Erythroblast (primary cell): Measurements from ENCODE around the gene EXOC6B.

Experiments
- GATA1 ChIP-seq: IDR thresholded peaks from 2 replicates; pipeline ENCODE4 v1.6.1; 2011; ENCODE audit warnings: low read depth, mild to moderate bottlenecking, control low read depth, low read length, moderate library complexity
- POLR2A ChIP-seq: IDR thresholded peaks from 2 replicates; pipeline ENCODE4 v1.6.1; 2011; ENCODE audit warnings: mild to moderate bottlenecking, low read length

GRCh38 chr2:72793798-72794440 is 31.9 kb downstream of the EXOC6B start:
- TF ChIP-seq POLR2A (no peak), GATA1 (no peak)
